ENCODE measurements around the gene ZSWIM3.

Gene ZSWIM3

DNA sequence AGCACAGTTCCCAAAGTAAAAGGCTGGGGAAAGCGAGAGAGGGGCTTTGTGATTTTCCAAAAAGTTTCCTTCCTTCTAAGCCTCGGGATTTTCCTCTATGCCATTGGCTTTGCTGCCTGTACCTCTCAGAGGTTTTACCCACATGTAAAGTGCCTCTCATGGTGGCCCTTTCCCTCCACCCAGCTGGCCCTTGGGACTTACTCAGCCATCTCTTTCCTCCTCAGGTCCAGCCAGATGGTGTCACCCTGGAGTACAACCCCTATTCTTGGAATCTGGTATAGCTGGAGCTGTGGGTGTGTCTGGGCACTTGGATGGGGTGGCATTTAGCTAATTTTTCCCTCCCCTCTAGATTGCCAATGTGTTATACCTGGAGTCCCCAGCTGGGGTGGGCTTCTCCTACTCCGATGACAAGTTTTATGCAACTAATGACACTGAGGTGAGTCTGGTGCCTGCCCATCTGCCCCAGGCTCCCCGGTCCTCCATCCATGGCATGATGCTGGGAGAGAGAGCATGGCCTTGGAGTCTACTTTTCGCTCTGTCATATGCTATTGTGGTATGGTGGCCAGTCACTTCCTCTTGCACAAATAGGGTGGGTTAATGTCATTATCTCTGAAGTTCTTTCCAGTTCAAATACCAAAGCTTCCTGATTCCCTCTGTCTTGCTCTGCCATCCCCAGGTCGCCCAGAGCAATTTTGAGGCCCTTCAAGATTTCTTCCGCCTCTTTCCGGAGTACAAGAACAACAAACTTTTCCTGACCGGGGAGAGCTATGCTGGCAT is 34.8 kb downstream of the ZSWIM3 start:
- peak overlapping the region; percentile 72 for H3K9ac ChIP-seq (ENCODE audit: low read depth, low read length, poor library complexity, severe bottlenecking)
- H3K4me1 ChIP-seq (ENCODE audit: insufficient read depth, low read length, poor library complexity, severe bottlenecking): peaks cover 15% of the 10 kb centered on the region
- H3K9me3 ChIP-seq (ENCODE audit: insufficient read depth, low read depth, low read length): no peaks in the 10 kb centered on the region
- H3K79me2 ChIP-seq (ENCODE audit: insufficient read depth, low read length): 0 out of 2 replicates have a peak, but pooled peaks cover 4% of the 10 kb centered on the region
- no peaks in the 10 kb centered on the region for H3K27me3 ChIP-seq (ENCODE audit: insufficient read depth, low read length, poor library complexity, severe bottlenecking)
- H3K36me3 ChIP-seq (ENCODE audit: insufficient read depth, low read length): no peaks in the 10 kb centered on the region
- no peaks in the 10 kb centered on the region for H3K9me2 ChIP-seq (replicated peaks; ENCODE audit: low read depth, low read length)
- H3F3A ChIP-seq (ENCODE audit: low read depth): no peaks in the 10 kb centered on the region
- peak overlapping the region; percentile 81 for H3K4me3 ChIP-seq (ENCODE audit: low read length, poor library complexity, severe bottlenecking)
- H2AFZ ChIP-seq (ENCODE audit: low read length): no peak overlapping the region
- peak overlapping the region; percentile 84 for H3K4me2 ChIP-seq (ENCODE audit: low read depth, low read length, poor library complexity, severe bottlenecking)
- TF ChIP-seq EZH2phosphoT487 (IDR thresholded peaks at IDR 0.05; ENCODE audit: borderline replicate concordance): no peak
- 0 out of 2 replicates have a peak, but pooled peaks have one; percentile 11 for TF ChIP-seq CTCF (conservative IDR thresholded peaks at IDR 0.05; ENCODE audit: low read length)
- H4K20me1 ChIP-seq (ENCODE audit: insufficient read depth, low read length, poor library complexity, severe bottlenecking): no peaks in the 10 kb centered on the region

DNA sequence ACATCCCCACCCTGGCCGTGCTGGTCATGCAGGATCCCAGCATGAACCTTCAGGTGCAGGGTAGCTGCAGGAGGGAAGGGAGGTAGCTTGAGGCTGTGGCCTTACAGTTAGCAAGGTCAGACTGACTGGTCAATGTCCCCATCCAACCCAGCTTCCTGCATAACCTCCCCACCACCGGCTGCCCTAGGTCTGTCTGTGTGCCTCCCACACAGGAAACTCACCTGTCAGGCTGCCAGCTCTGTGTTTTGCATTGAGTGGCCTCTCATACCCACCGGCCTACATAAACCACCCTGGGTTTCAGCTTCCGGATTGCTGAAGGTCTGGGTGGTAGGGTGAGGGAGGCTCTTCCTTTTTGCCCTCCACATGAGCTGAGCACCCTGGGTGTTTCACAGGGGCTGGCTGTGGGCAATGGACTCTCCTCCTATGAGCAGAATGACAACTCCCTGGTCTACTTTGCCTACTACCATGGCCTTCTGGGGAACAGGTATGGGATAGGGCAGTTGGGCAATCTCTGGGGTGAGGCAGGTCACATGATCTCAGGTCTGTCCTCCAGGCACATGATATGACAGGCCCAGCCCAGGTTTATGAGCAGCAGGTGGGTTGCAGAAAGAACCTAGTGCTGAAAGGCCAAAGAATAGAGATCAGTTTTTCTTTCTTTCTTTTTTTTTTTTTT is 35.5 kb downstream of the ZSWIM3 start:
- no peaks in the 10 kb centered on the region for H3K9me3 ChIP-seq (ENCODE audit: insufficient read depth, low read depth, low read length)
- TF ChIP-seq EZH2phosphoT487 (IDR thresholded peaks at IDR 0.05; ENCODE audit: borderline replicate concordance) (no peak), CTCF (conservative IDR thresholded peaks at IDR 0.05; ENCODE audit: low read length) (no peak)
- no peak overlapping the region for H2AFZ ChIP-seq (ENCODE audit: low read length)
- H3F3A ChIP-seq (ENCODE audit: low read depth): no peaks in the 10 kb centered on the region
- no peaks in the 10 kb centered on the region for H3K36me3 ChIP-seq (ENCODE audit: insufficient read depth, low read length)
- H3K79me2 ChIP-seq (ENCODE audit: insufficient read depth, low read length): 0 out of 2 replicates have a peak, but pooled peaks cover 4% of the 10 kb centered on the region
- peak overlapping the region; percentile 84 for H3K4me2 ChIP-seq (ENCODE audit: low read depth, low read length, poor library complexity, severe bottlenecking)
- no peaks in the 10 kb centered on the region for H3K9me2 ChIP-seq (replicated peaks; ENCODE audit: low read depth, low read length)
- no peaks in the 10 kb centered on the region for H4K20me1 ChIP-seq (ENCODE audit: insufficient read depth, low read length, poor library complexity, severe bottlenecking)
- H3K9ac ChIP-seq (ENCODE audit: low read depth, low read length, poor library complexity, severe bottlenecking): no peak overlapping the region
- H3K27me3 ChIP-seq (ENCODE audit: insufficient read depth, low read length, poor library complexity, severe bottlenecking): no peaks in the 10 kb centered on the region
- peaks cover 15% of the 10 kb centered on the region for H3K4me1 ChIP-seq (ENCODE audit: insufficient read depth, low read length, poor library complexity, severe bottlenecking)
- H3K4me3 ChIP-seq (ENCODE audit: low read length, poor library complexity, severe bottlenecking): no peak overlapping the region

DNA sequence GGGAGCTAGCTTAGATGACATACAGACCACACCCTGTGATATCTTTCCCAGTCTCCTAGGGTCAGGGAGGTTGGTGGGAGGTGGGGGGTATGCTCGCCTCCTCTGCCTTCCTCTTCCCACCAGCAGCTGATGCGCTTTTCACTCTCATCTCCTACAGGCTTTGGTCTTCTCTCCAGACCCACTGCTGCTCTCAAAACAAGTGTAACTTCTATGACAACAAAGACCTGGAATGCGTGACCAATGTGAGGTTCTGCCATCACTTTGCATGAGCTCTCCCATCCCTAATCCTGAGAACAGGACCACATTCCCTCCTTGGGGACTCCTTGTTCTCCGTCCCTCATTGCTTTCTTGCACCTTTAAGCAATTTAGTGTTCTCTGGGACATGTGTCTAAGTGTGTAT is 36.4 kb downstream of the ZSWIM3 start:
- Histone ChIP-seq H3K9ac (ENCODE audit: low read depth, low read length, poor library complexity, severe bottlenecking) (no peak overlapping the region), H3K79me2 (ENCODE audit: insufficient read depth, low read length) (0 out of 2 replicates have a peak, but pooled peaks cover 4% of the 10 kb centered on the region)

More for the DNA sequence above, 36.4 kb downstream of the ZSWIM3 start:
- no peaks in the 10 kb centered on the region for H3K36me3 ChIP-seq (ENCODE audit: insufficient read depth, low read length)
- no peaks in the 10 kb centered on the region for H3K9me3 ChIP-seq (ENCODE audit: insufficient read depth, low read depth, low read length)
- H2AFZ ChIP-seq (ENCODE audit: low read length): no peak overlapping the region
- peaks cover 15% of the 10 kb centered on the region for H3K4me1 ChIP-seq (ENCODE audit: insufficient read depth, low read length, poor library complexity, severe bottlenecking)
- H3F3A ChIP-seq (ENCODE audit: low read depth): no peaks in the 10 kb centered on the region
- no peaks in the 10 kb centered on the region for H3K27me3 ChIP-seq (ENCODE audit: insufficient read depth, low read length, poor library complexity, severe bottlenecking)
- no peak overlapping the region for H3K4me2 ChIP-seq (ENCODE audit: low read depth, low read length, poor library complexity, severe bottlenecking)
- no peak overlapping the region for H3K4me3 ChIP-seq (ENCODE audit: low read length, poor library complexity, severe bottlenecking)
- H3K9me2 ChIP-seq (replicated peaks; ENCODE audit: low read depth, low read length): no peaks in the 10 kb centered on the region
- TF ChIP-seq CTCF (conservative IDR thresholded peaks at IDR 0.05; ENCODE audit: low read length): no peak
- TF ChIP-seq EZH2phosphoT487 (IDR thresholded peaks at IDR 0.05; ENCODE audit: borderline replicate concordance): no peak
- no peaks in the 10 kb centered on the region for H4K20me1 ChIP-seq (ENCODE audit: insufficient read depth, low read length, poor library complexity, severe bottlenecking)
